ENCODE results near the gene HES2.
"Not testable (repeated sequence)": the region's sequence is repeated elsewhere in the genome, so short reads cannot be mapped to it uniquely, and the experiment has no call there.

HES2 gene

GRCh38 chr1:6416295-6416656, 3.4 kb downstream of the HES2 start:
- no peak for DNase-seq

DNA sequence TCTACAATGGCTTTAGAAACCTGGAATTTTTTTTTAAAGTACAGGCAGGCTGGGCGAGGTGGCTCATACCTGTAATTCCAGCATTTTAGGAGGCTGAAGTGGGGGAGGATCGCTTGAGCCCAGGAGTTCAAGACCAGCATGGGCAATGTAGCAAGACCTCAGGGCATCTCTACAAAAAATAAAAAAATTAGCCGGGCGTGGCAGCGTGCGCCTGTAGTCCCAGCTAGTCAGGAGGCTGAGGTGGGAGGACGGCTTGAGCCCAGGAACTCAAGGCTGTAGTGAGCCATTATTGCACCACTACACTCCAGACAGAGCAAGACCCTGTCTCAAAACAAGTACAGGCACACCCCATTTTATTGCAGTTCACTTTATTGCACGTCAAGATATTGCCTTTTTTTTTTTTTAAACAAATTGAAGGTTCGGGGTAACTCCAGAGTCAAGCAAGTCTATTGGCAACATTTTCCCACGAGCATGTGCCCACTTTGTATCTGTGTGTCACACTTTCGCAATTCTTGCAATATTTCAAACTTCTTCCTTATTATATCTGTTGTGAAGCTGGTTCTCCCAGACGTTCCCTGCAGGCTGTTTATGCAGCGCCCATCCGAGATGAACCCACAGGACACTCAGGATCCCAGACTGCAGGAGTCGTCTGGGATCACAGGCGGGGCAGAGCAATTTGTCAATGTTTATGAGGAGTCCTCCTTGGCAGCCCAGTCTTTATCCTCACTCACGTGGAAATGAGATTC, 4.7 kb downstream of the HES2 start:
- no peak for DNase-seq

DNA sequence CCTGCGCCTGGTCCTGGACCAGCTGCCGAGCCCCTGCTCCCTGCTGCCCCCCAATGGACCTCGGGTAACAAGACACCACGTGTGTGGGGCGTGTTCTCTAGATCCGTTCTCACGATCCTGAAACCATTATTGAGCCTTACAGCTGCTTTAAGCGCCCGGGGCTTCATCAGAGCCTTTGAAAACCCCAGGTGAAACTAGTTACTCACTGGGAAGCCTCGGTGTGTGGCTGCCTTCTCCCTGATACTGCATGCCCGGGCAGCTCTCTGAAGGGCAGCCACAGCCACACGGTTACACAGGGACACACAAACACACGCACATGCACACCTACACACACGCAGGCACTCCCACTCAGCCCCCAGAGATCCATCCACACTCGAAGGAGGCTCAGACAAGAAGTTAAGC, 5.3 kb downstream of the HES2 start:
- peak; percentile 69 for DNase-seq

DNA sequence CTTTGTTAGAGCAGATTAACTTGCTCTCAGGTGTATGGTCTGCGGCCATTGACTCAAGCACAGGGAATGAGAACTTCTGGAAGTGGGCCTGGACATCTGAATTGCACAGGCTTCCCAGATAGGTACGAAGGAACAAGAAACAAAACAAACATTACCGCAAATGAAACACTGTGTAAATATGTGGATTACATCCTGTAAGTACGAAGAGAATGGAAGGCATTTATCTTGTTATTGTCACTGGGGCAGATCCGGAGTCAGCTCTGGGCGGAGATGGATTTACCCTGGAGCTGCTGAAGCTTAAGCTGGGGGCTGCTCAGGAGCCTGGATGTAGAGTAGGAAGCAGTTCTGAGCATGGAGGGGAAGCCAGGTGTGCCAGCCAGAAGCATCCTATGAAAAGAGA, 6.8 kb downstream of the HES2 start:
- no peak for DNase-seq

DNA sequence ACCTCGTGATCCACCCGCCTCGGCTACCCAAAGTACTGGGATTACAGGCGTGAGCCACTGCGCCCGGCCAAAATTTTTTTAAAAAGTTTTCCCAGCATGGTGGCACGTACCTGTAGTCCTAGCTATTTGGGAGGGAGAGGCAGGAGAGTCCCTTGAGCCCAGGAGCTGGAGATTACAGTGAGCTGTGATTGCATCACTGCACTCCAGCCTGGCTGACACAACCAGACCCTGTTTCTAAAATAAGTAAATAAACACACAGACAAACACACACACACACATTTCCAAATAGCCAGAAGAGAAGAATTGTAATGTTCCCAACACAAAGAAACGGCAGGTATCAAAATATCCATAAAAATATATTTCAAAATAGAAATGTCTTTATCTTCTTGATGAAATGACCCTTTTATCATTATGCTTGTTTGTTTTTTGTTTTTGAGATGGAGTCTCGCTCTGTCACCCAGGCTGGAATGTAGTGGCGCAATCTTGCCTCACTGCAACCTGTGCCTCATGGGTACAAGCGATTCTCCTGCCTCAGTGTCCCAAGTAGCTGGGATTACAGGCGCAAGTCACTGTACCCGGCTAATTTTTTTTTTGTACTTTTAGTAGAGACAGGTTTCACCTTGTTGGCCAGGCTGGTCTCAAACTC, 9.3 kb downstream of the HES2 start:
- DNase-seq: no peak

DNA sequence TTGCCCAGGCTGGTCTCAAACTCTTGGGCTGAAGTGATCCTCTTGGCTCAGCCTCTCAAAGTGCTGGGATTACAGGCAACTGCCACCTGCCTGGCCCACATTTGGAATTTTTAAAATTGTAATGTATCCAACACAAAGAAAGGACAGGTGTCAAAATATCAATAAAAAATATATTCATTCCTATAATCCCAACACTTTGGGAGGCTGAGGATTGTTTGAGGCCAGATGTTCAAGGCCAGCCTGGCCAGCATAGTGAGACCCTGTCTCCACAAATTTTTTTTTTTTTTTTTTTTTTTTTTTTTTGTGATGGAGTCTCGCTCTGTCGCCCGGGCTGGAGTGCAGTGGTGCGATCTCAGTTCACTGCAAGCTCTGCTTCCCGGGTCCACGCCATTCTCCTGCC, 10.0 kb downstream of the HES2 start:
- no peak for DNase-seq

- DNase-seq: no peak
Measured at GRCh38 chr1:6409053-6409452, 10.7 kb downstream of the HES2 start.

- no peak for DNase-seq
Measured at GRCh38 chr1:6408023-6408422, 11.7 kb downstream of the HES2 start.

DNA sequence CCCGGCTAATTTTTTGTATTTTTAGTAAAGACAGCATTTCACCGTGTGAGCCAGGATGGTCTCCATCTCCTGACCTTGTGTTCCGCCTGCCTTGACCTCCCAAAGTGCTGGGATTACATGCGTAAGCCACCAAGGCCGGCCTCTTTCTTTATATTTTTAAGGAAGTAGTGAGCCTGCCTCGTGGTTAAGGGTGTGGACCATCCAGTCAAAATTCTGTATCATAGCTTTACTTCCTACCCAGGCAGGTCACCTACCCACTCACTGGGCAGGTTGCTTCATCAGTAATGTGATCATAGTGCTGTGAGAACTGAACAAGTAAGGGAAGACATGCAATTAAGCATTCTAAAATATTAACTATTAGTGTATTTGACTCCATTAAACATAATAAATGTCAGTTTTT, 18.0 kb downstream of the HES2 start:
- no peak for DNase-seq

DNA sequence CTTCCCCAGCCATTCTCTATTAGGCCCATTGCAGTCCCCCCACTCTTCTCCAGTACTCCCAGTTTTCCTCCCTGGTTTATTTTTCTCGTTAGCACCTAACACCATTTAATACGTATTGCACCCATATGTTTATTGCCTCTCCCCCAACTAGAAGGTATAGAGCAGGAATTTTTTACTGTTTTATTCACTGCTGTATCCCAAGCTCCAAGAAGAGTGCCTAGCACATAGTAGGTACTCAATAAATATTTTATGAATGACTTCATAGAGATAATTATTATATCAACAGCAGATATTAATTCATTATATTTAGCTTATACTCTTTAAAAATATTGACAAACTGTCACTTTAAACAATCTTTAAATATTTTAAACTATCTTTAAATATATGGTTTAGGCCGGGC, 20.4 kb downstream of the HES2 start:
- DNase-seq: no peak

- no peak for DNase-seq
Measured at GRCh38 chr1:6397844-6398441, 21.8 kb downstream of the HES2 start.

GRCh38 chr1:6396998-6397397, 22.7 kb downstream of the HES2 start:
- no peak for DNase-seq

DNA sequence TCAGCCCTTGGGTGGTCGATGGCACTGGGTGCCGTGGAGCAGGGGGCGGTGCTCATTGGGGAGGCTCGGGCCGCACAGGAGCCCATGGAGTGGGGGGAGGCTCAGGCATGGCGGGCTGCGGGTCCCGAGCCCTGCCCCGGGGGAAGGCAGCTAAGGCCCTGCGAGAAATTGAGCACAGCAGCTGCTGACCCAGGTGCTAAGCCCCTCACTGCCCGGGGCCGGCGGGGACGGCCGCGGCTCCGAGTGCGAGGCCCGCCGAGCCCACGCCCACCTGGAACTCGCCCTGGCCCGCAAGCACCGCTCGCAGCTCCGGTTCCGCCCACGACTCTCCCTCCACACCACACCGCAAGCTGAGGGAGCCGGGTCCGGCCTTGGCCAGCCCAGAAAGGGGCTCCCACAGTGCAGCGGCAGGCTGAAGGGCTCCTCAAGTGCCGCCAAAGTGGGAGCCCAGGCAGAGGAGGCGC, 23.9 kb downstream of the HES2 start:
- DNase-seq: not testable (repeated sequence)

DNA sequence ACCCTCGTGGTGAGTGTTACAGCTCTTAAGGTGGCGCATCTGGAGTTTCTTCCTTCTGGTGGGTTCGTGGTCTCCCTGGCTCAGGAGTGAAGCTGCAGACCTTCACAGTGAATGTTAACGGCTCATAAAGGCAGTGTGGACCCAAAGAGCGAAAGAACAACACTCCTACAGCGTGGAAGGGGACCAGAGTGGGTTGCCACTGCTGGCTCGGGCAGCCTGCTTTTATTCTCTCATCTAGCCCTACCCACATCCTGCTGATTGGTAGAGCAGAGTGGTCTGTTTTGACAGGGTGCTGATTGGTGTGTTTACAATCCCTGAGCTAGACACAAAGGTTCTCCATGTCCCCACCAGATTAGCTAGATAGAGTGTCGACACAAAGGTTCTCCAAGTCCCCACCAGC, 24.6 kb downstream of the HES2 start:
- not testable (repeated sequence) for DNase-seq

DNA sequence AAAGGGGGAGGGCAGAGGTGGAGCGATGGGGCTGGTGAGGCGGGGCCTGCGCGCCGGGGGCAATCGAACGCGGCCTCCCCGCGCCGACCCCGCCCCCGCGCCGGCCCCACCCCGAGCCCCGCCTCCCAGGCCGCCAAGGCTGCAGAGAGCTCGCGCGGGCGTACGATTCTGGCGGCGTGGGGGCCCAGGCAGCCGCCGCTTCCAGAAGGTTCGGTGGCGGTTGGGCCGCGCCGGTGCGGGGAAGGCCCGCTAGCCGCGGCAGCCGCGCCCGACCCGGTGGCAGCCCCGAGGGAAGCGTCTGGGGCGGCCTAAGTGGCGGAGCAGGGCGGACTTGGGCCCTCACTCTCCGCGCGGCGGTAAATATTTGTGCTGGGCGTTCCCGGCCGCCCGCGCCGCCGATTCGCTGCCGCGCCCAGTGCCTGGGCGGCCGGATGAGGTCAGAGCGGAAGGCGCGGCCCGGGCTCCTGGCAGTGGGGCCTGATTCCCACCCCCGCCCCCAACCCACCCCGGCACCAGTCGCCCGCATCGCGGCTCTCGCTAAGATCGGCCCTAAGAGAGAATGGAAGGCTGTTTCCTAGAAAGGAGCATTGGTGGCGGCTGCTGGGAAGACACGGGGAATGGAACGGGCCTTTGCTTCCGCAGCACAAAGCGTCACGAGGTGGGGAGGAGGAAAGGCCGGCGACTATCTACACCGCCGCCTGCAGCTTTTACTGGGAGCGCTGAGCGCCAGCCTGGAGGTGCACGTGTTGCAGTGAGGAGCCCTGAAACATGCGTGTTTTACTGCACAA, 26.1 kb downstream of the HES2 start, which contains the start of gene ACOT7:
ACOT7 (minus strand) TSS at position 368 of the 788 bp plus-strand sequence. CDS start 368 bp downstream, outside the sequence.
- DNase-seq: peak; percentile 88

- no peak for DNase-seq
Measured at GRCh38 chr1:6392809-6393399, 26.8 kb downstream of the HES2 start.

DNA sequence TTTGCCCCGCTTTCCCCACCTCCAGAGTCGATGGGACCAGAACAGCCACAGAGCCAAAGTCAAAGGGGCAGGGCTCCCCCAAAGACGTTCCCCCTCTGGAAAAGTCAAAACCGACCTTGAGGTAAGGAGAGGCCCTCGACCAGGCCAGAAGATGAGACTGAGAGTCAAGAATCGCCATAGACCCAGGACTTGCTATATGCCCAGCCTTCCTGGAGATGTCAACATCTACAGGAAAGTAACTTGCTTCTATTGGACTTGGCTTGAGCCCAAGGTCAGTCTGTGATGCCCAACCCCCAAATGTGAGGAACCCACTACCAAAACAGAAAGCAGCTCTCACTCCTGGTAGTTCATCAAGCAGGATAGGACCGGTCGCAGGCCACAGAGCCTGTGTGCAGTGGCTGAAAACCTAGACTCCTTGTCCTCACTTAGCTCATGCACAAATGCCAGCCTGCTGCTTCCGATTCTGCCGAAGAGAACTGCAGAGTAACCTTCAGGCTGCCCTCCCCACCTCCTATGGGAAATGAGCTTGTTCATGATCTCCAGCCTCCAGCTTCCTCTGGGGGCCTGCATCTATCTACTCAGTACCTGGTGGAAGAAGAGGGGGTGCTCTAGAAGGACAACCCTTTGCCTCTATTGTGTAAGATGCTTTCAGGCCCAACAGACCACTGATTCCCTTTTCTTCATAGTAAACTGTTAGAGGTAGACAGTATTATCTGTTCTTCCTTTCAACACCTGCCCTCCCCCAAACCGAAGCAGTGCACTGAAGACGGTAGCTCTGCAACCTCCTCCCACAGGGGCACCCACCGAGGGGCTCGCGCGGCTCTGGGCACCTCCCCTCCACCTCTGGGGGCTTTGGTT, 27.5 kb downstream of the HES2 start:
- DNase-seq: no peak

DNA sequence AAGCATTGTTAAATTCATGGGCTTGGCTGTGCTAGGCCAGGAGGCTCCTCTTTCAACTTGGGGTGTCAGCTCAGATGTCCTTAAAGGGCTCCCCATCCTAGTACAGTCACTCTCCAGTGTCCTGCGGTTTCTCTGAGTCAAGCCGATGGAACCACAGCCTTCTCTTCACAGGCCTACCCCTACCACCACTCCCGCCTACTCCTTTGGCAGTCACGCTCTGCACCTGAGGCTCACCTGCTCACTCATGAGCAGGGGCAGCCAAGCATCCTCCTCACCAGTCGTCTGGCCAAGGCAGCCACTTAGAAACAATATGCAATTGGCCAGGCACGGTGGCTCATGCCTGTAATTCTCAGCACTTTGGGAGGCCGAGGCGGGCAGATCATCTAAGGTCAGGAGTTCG, 29.7 kb downstream of the HES2 start:
- no peak for DNase-seq

- DNase-seq: peak; percentile 86
Measured at GRCh38 chr1:6386371-6386949, 33.3 kb downstream of the HES2 start.

DNA sequence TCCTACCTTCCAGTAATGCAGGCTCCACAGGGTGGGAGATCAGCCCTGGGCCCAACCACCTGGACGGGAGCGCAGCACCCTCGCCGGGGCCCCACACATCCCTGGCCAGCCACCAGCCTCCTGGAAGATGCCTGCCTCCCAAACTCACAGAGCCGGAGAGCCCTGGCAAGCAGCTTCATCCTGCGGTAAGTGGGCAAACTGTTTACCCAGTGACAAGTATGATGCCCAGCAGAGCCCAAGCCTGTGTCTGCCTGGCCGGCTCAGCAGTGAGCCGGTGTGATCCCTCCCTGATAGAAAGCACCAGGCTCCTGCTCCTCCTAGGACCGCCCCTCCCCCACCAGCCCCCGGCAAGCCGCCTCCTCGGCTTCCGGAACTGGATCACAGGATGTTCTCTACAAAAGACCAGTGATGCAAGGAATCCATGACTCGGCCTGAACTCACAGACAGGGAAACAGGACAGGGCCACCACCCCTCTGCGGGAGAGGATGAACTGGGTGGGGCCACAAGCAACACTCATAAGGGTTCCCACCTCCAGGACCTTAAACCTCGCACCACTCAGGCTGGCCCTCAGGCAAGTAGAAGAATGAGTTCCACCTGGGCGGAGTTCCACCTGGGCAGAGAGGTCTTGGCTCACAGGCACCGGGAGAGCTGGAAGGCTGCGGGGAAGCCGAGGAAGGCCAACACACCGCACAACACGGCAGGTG, 34.1 kb downstream of the HES2 start:
- DNase-seq: peak; percentile 73

DNA sequence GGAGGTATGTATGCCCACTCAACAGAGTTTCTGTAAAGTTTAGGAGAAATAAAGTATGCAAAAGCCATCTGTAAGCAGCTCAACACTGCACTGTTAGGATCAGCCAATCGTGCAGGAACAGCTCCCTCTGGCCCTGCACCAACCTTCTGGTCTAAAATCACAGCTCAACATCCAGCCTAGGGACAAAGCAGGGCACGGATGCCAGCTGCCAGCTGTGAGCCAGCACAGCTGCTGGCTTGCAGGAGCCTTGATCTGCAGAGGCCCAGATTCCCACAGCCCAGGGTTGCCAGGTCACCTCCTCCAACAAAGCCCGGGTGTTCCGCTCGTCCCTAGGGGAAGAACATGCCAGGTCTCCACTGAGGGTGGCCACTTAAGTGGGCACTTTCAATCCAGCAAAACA, 34.8 kb downstream of the HES2 start:
- DNase-seq: no peak
